Measurements from ENCODE around the gene GATA6.
"Not testable (repeated sequence)": the region's sequence is repeated elsewhere in the genome, so short reads cannot be mapped to it uniquely, and the experiment has no call there.

Gene GATA6

GRCh38 chr18:22204996-22205395 lies 35.6 kb downstream of the GATA6 start:
- no peak for DNase-seq (ENCODE audit: low read depth in 2 of 2)

DNA sequence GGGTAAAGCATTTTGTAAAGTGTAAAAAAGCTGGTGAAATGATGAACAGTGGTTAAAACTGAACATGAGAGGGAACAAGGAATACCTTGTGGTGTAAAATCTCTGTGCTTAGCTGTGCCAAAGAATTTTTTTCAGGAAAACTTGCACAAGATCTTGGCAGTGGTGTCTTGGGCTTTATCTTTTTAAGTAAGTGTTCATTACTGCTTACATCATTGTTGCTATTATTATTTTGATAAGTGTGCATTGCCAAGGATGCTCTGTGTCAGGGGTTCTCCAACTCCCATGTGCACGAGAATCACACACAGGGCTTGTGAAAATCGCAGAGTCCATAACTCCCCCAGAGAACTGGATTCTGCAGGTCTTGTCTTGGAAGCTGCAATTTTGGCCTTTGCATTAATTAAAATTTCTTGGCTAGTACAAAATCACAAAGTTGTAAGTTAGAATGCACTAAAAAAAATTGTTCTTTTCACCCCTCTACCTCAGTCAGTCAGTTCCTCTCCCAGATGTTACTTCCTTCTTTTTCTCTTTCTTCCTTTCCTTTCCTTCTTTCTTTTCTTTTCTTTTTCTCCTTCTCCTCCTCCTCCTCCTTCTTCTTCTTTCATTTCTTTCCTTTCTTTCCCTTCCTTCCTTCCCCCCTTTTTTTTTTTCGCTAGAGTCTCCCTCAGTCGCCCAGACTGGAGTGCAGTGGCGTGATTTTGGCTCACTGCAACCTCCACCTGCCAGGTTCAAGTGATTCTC lies 37.8 kb downstream of the GATA6 start:
- DNase-seq (ENCODE audit: low read depth in 2 of 2), result no peak

DNA sequence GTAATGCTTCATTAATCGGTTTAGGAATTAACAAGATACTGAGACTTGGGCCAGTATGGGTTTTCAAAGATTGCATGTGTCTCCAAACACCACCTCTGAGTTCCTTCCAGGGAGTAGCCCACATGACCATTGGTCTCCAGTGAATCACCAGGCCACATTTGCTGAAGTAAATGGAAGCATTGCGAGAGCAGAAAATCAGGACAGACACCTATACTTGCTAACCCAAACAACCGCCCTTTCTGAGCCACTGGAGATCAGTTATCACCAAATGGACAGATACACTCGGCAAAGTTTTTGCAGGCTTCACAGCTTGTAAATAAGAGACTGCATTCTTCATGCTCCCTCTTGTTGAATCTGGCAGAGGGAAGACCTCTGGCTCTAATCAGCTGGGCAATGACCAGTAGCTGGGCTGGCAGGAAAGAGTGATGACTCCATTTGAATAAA lies 40.9 kb downstream of the GATA6 start:
- DNase-seq (ENCODE audit: low read depth in 2 of 2), result no peak

DNA sequence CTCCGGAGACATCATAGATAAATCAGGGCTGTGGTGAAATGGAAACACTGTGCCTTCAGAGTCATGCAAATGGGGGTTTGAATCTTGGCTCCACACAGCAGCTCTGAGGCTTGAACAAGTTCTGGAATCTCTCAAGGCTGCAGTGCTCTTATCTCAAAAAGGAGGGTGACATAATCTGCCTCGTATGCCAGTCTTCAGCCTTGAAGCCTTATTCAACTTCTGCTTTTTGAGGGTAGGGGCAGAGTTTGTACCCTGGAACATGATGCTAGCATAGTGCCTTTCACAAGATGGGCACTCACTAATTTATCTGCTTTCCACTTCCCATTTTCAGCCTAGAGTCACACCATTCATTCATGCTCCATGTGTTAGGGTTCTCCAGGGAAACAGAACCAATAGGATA lies 42.3 kb downstream of the GATA6 start:
- DNase-seq (ENCODE audit: low read depth in 2 of 2), result no peak

DNA sequence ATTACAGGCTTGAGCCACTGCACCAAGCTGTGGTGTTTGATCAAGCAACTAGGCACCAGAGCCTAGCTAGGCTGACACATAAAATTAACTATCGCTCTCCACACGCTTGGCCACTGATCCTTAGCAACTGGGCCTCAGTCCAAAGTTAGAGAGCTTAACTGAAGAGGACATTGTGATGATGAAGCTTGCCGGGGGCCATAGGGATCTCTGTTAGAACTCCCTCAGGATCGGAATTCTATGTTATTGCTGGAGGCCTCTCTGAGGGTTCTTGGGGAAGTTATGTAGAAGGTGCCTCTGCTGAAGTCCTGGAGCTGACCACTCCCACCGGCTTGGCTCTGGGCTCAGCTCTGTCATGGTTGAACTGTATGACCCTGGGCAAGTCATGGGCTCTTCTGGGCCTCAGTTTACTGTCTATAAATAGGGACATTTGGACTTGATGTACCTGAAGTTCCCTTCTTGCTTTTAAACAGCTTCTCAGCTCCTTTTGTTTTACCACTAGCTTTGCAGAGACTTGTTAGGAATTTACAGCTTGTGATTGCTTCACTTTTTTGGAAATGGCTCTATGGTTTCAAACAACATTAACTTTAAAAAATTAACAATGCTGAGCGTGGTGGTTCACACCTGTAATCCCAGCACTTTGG lies 44.1 kb downstream of the GATA6 start:
- no peak for DNase-seq (ENCODE audit: low read depth in 2 of 2)

- no peak for DNase-seq (ENCODE audit: low read depth in 2 of 2)
These were observed 45.5 kb downstream of the GATA6 start for GRCh38 chr18:22214731-22215528.

DNA sequence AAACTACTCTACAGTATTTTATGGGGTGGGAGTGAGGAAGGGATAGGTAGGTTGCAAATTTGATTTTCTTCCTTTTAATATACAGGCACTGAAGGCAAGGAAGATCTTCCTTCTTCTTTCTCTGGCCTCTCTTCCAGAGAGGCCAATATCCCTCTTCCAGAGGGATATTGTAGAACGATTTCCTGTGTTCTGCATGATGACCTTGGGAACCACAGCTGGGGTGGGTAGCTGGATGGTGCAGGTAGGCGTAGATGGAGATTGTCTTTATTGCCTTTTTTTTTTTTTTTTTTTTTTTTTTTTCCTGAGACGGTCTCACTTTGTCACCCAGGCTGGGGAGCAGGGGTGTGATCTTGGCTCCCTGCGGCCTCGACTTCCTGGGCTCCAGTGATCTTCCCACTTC lies 49.4 kb downstream of the GATA6 start:
- DNase-seq (ENCODE audit: low read depth in 2 of 2), result no peak

GRCh38 chr18:22219568-22220355 lies 50.4 kb downstream of the GATA6 start:
- DNase-seq (ENCODE audit: low read depth in 2 of 2), result no peak

GRCh38 chr18:22220585-22220984 lies 51.2 kb downstream of the GATA6 start:
- DNase-seq (ENCODE audit: low read depth in 2 of 2), result not testable (repeated sequence)

DNA sequence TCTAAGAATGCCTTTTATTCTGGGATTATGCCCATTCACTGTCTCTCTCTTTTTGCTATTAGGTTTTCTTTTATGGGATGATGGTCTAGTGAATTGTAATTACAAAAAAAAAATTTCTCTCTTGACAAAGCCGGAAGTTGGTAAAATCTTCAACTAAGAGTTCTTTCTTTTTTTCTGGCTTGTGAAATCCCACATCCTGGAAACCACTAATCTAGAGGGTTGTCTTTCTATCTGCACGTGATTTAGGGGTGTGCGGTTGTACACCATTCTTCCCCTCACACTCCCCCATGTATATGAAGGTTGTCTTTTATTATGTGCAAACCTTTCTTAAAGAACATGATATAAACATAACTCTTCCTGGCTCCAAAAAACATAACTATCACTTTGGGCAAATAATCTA lies 52.0 kb downstream of the GATA6 start:
- DNase-seq (ENCODE audit: low read depth in 2 of 2), result no peak

GRCh38 chr18:22223254-22223964 lies 54.0 kb downstream of the GATA6 start:
- peak; percentile 14 to 16 for DNase-seq (ENCODE audit: low read depth in 2 of 2)

DNA sequence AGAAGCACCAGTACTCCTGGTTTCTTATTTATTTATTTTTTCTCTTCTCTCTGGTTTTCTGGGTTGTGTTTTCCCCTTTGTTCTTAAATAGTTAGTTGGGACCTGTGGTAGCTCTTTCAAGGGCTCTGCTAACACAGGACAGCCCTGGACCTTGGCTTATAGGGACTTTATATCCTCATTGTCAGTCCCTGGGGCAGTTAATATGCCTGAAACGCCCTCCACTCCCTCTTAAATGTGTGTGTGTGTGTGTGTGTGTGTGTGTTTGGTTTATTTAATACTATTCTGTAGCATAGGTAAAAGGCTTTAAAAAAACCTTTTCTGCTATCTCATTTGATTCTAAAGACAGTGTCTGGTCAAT lies 54.6 kb downstream of the GATA6 start:
- DNase-seq (ENCODE audit: low read depth in 2 of 2), result no peak

GRCh38 chr18:22224339-22224738 lies 55.0 kb downstream of the GATA6 start:
- no peak for DNase-seq (ENCODE audit: low read depth in 2 of 2)

- DNase-seq (ENCODE audit: low read depth in 2 of 2), result no peak
These were observed 57.4 kb downstream of the GATA6 start for GRCh38 chr18:22226801-22227200.

DNA sequence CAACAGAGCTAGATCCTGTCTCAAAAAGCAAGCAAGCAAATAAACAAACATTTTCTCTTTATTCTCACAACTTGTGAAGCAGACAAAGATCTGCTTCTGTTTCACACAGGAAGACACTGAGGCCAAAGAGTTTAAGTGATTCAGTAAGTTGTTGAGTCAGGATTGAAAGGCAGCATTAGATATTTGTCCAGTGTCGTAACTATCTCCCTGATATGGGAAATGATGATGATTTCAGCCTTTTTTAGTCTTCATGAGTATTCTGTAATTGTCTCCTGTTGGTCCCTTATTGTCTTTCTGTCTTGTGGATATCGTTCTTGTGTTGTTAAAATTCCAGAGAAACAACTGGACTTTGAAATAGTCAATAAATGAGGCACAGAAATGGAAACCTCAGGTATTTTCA lies 59.6 kb downstream of the GATA6 start:
- no peak for DNase-seq (ENCODE audit: low read depth in 2 of 2)

GRCh38 chr18:22229456-22230124 lies 60.2 kb downstream of the GATA6 start:
- no peak for DNase-seq (ENCODE audit: low read depth in 2 of 2)

GRCh38 chr18:22230471-22230945 lies 61.1 kb downstream of the GATA6 start:
- DNase-seq (ENCODE audit: low read depth in 2 of 2), result no peak

DNA sequence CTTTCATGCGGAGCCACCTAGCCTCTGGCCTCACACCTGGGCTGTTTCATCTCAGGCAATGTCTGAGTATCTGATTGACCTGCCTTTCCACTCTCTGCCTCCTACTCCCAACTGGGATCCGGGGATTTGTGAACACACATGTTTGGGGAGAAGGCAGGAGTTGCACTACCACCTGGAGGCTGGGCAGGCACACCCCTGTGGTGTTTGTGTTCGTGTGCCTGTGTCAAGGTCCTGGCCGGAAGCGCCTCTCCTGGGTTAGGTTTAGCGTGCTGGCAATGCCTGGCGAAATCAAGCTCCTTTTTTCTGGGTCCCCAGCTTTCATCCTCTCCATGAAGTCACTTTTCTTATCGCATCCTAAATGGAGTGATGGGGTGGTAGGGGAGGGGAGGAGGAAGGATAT lies 63.9 kb downstream of the GATA6 start:
- DNase-seq (ENCODE audit: low read depth in 2 of 2), result no peak

DNA sequence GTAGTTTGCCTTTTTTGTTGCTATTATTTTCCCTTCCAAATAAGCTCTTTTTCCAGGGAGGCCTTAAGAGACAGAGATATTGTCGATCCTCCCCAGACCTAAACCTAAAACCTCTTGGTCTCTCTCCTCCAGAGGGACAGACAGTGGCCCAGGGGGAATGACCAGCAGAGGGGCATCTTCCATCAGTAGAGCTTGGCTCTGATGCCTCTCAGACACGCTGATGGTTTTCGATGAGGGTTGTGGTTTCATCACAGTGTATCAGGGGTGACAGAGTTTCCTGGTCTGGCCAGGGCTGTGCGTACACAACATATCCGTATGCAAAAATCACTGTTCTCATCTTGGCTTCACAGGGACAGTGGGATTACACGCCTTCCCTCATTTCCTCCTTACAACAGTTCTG lies 68.6 kb downstream of the GATA6 start:
- no peak for DNase-seq (ENCODE audit: low read depth in 2 of 2)

DNA sequence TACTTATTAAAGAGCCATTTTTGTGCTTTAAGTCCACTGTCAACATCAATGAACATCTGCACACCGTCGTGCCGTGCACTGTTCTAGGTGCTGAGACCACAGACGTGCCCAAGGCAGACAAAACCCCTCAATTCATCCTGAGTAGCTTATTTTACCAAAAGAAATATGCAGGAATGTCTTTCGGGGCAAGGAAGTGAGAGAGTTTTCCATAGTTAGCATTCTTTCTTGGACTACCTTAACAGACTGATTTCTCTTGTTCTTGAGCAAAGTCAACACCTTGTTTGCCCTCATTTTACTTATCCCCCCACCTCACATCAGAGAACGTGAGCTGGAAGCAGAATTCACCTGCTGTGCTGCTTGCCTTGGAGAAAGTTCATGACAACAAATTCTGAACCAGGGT lies 69.3 kb downstream of the GATA6 start:
- DNase-seq (ENCODE audit: low read depth in 2 of 2), result no peak

GRCh38 chr18:22241921-22242361 lies 72.6 kb downstream of the GATA6 start:
- DNase-seq (ENCODE audit: low read depth in 2 of 2), result no peak
